CD14-positive monocyte (primary cell): ENCODE measurements around the gene CLASP1. TPM values are rescaled to one million over a fixed set of nuclear protein-coding genes. Genes with fewer than 3 reads are reported as not detected.

ENCODE experiments used
- DNase-seq, 3 donors: peaks; one replicate each; pipeline ENCODE4 v3.0.0-alpha.2; 2011 to 2022
- H2AFZ ChIP-seq: 2 replicates; pipeline ENCODE4 v1.6.0; 2012; ENCODE audit warnings: mild to moderate bottlenecking, low read depth, low read length, inconsistent platforms; ENCODE audit not compliant: insufficient read depth, poor library complexity, severe bottlenecking
- H3K27ac ChIP-seq, 2 donors: 1 replicate in 1 of 2; 2 replicates in 1 of 2; pipeline ENCODE4 v1.5.1; 2012 to 2013; ENCODE audit warnings: low read length in 2 of 2, control low read depth in 1 of 2, inconsistent platforms in 1 of 2, low read depth in 1 of 2, mild to moderate bottlenecking in 1 of 2
- H3K27me3 ChIP-seq, 2 donors: one replicate each; pipeline versions ENCODE4 v1.6.0 to v1.6.1; 2011 to 2013; ENCODE audit warnings: low read length in 2 of 2; ENCODE audit not compliant: control insufficient read depth in 2 of 2, insufficient read depth in 2 of 2
- H3K36me3 ChIP-seq, 2 donors: replicated peaks in 1 of 2; 1 replicate in 1 of 2; 2 replicates in 1 of 2; pipeline versions ENCODE4 v1.5.1 to v1.6.1; 2012 to 2013; ENCODE audit warnings: low read length in 2 of 2, control low read depth in 1 of 2, inconsistent platforms in 1 of 2, mild to moderate bottlenecking in 1 of 2; ENCODE audit not compliant: insufficient read depth in 2 of 2, control insufficient read depth in 1 of 2
- H3K4me1 ChIP-seq, 2 donors: 1 replicate in 1 of 2; 2 replicates in 1 of 2; pipeline versions ENCODE4 v1.5.1 to v1.6.1; 2012 to 2013; ENCODE audit warnings: low read length in 2 of 2, control low read depth in 1 of 2, inconsistent platforms in 1 of 2, mild to moderate bottlenecking in 1 of 2, moderate library complexity in 1 of 2; ENCODE audit not compliant: insufficient read depth in 2 of 2, control insufficient read depth in 1 of 2
- H3K4me2 ChIP-seq: replicated peaks from 2 replicates; pipeline ENCODE3; 2012; ENCODE audit warnings: low read length, moderate library complexity, mild to moderate bottlenecking; ENCODE audit not compliant: poor library complexity, severe bottlenecking; ENCODE audit errors: extremely low read depth
- H3K4me3 ChIP-seq, 3 experiments: fragments of 200-600 bp in 1 of 3; sonication (generic) in 1 of 3; replicated peaks in 1 of 3; 1 replicate in 2 of 3; 2 replicates in 1 of 3; pipeline ENCODE4 v1.5.1; 2011 to 2013; ENCODE audit warnings: low read length in 3 of 3, mild to moderate bottlenecking in 3 of 3, control low read depth in 2 of 3, low read depth in 2 of 3, inconsistent platforms in 1 of 3, moderate library complexity in 1 of 3
- H3K79me2 ChIP-seq: 2 replicates; pipeline ENCODE4 v1.6.0; 2012; ENCODE audit warnings: mild to moderate bottlenecking, control low read depth, inconsistent platforms, low read length, moderate library complexity; ENCODE audit not compliant: insufficient read depth
- H3K9ac ChIP-seq: 2 replicates; pipeline ENCODE4 v1.6.0; 2017; ENCODE audit warnings: low read length, mild to moderate bottlenecking; ENCODE audit not compliant: insufficient read depth, poor library complexity, severe bottlenecking
- H3K9me3 ChIP-seq, 2 donors: replicated peaks in 1 of 2; 1 replicate in 1 of 2; 2 replicates in 1 of 2; pipeline versions ENCODE4 v1.5.1 to v1.6.1; 2012 to 2013; ENCODE audit warnings: low read length in 2 of 2, control low read depth in 1 of 2; ENCODE audit not compliant: control insufficient read depth in 1 of 2, insufficient read depth in 1 of 2
- H4K20me1 ChIP-seq: 2 replicates; pipeline ENCODE4 v1.6.0; 2012; ENCODE audit warnings: mild to moderate bottlenecking, low read length, control low read depth, moderate library complexity; ENCODE audit not compliant: insufficient read depth
- H3K27ac Mint-ChIP-seq, 7 donors: one replicate each; pipeline ENCODE4 v1.8.0; 2020; ENCODE audit warnings: mild to moderate bottlenecking in 7 of 7, mixed read lengths in 7 of 7, moderate library complexity in 6 of 7, inconsistent platforms in 2 of 7
- H3K27me3 Mint-ChIP-seq, 3 donors: one replicate each; pipeline ENCODE4 v1.8.0; 2021 to 2022; ENCODE audit warnings: low read depth in 3 of 3, mild to moderate bottlenecking in 3 of 3, mixed read lengths in 3 of 3, moderate library complexity in 3 of 3, inconsistent platforms in 1 of 3
- H3K36me3 Mint-ChIP-seq, 2 donors: one replicate each; pipeline ENCODE4 v1.8.0; 2020; ENCODE audit warnings: mixed read lengths in 2 of 2, inconsistent platforms in 1 of 2, mild to moderate bottlenecking in 1 of 2
- H3K4me1 Mint-ChIP-seq: one replicate; pipeline ENCODE4 v1.8.0; 2020; ENCODE audit warnings: mild to moderate bottlenecking, mixed read lengths
- H3K4me3 Mint-ChIP-seq, 2 donors: one replicate each; pipeline ENCODE4 v1.8.0; 2020; ENCODE audit warnings: mild to moderate bottlenecking in 2 of 2, mixed read lengths in 2 of 2, moderate library complexity in 1 of 2
- H3K9me3 Mint-ChIP-seq, 7 donors: one replicate each; pipeline ENCODE4 v1.8.0; 2020 to 2022; ENCODE audit warnings: mixed read lengths in 7 of 7, mild to moderate bottlenecking in 6 of 7, moderate library complexity in 6 of 7, inconsistent platforms in 2 of 7
- CTCF ChIP-seq: fragments of 200-600 bp; IDR thresholded peaks from one replicate; pipeline ENCODE4 v1.8.0; 2022; ENCODE audit warnings: antibody characterized with exemption, mild to moderate bottlenecking
- WGBS: methylation state at CpG from one replicate; pipeline ENCODE4 v1.1.5; 2013; ENCODE audit warnings: missing lambda C conversion rate; ENCODE audit not compliant: insufficient coverage; 5-methylcytosine and 5-hydroxymethylcytosine counted together
- intact Hi-C, 2 donors: fragments of 100-400 bp; cut with micrococcal nuclease; formaldehyde crosslinking; loops; one replicate each; pipeline versions ENCODE4 v1.15.0 to v1.15.1; 2023
- polyA plus RNA-seq, 3 donors: library from polyadenylated mRNA; depleted of rRNA in 1 of 3; unstranded in 2 of 3; stranded (reverse) in 1 of 3; fragments of 300-500 nt in 2 of 3; fragments of >200 nt in 1 of 3; fragmentation: Illumina TruSeq in 2 of 3; gene quantifications; 1 replicate in 2 of 3; 2 replicates in 1 of 3; pipeline ENCODE4 v1.2.3, GENCODE V29; 2012 to 2021

The CLASP1 gene
- polyA plus RNA-seq, 3 donors: 4.8 to 8.1 (median 7.6) TPM

- Mint-ChIP-seq H3K4me1 (peaks cover 5% of the 10 kb centered on the region), H3K36me3 (peaks cover 18 to 30% of the 10 kb centered on the region in 2 donors)
Observed at GRCh38 chr2:121567957-121568409, 81.3 kb downstream of the CLASP1 start.

GRCh38 chr2:121567452-121567851, 81.8 kb downstream of the CLASP1 start:
- Histone ChIP-seq H3K27ac (peak overlapping the region in 1 of 2 donors; percentile 0), H3K9ac (no peak overlapping the region), H4K20me1 (peaks cover 77% of the 10 kb centered on the region), H3K4me3 (no peak overlapping the region), H3K9me3 (peaks cover 0 to 2% of the 10 kb centered on the region in 2 donors), H3K36me3 (peaks cover 0 to 24% of the 10 kb centered on the region in 2 donors), H3K4me2 (no peak overlapping the region), H3K79me2 (peaks cover 67% of the 10 kb centered on the region), H3K4me1 (no peaks in the 10 kb centered on the region), H3K27me3 (no peaks in the 10 kb centered on the region), H2AFZ (no peak overlapping the region)
- peaks cover 19 to 30% of the 10 kb centered on the region in 2 donors for H3K36me3 Mint-ChIP-seq
- peaks cover 5% of the 10 kb centered on the region for H3K4me1 Mint-ChIP-seq
- H3K9me3 Mint-ChIP-seq: peaks cover 0 to 3% (median 0%) of the 10 kb centered on the region in 7 donors
- no peak overlapping the region for H3K4me3 Mint-ChIP-seq
- no peak for DNase-seq
- H3K27me3 Mint-ChIP-seq: peaks cover 0 to 3% (median 1%) of the 10 kb centered on the region in 3 donors
- no CpG with 5 or more reads among the region's 7 CpGs for WGBS
- TF ChIP-seq CTCF: no peak
- intact Hi-C loops: no loop called here
- H3K27ac Mint-ChIP-seq: no peak overlapping the region

More at GRCh38 chr2:121567957-121568409, 81.3 kb downstream of the CLASP1 start:
- Histone ChIP-seq H3K27ac (no peak overlapping the region), H3K4me1 (no peaks in the 10 kb centered on the region), H3K4me2 (no peak overlapping the region), H3K9ac (no peak overlapping the region), H3K79me2 (peaks cover 65% of the 10 kb centered on the region), H3K9me3 (peaks cover 0 to 2% of the 10 kb centered on the region in 2 donors), H3K27me3 (no peaks in the 10 kb centered on the region), H3K36me3 (peaks cover 0 to 24% of the 10 kb centered on the region in 2 donors), H3K4me3 (no peak overlapping the region), H2AFZ (no peak overlapping the region), H4K20me1 (peaks cover 71% of the 10 kb centered on the region)
- intact Hi-C loops: no loop called here
- Mint-ChIP-seq H3K27ac (peak overlapping the region in 1 of 7 donors; percentile 52), H3K4me3 (no peak overlapping the region), H3K9me3 (peaks cover 0 to 3% (median 0%) of the 10 kb centered on the region in 7 donors), H3K27me3 (peaks cover 0 to 3% (median 1%) of the 10 kb centered on the region in 3 donors)
- 50% methylated on average over 2 of the region's 4 CpGs for WGBS
- no peak for DNase-seq
- no peak for TF ChIP-seq CTCF
